ENCODE data around the gene MGAT5B. TPM values are rescaled to one million over a fixed set of nuclear protein-coding genes. Genes with fewer than 3 reads are reported as not detected.

The MGAT5B gene
- total RNA-seq, 1 donor from 2014 or later, result not detected

DNA sequence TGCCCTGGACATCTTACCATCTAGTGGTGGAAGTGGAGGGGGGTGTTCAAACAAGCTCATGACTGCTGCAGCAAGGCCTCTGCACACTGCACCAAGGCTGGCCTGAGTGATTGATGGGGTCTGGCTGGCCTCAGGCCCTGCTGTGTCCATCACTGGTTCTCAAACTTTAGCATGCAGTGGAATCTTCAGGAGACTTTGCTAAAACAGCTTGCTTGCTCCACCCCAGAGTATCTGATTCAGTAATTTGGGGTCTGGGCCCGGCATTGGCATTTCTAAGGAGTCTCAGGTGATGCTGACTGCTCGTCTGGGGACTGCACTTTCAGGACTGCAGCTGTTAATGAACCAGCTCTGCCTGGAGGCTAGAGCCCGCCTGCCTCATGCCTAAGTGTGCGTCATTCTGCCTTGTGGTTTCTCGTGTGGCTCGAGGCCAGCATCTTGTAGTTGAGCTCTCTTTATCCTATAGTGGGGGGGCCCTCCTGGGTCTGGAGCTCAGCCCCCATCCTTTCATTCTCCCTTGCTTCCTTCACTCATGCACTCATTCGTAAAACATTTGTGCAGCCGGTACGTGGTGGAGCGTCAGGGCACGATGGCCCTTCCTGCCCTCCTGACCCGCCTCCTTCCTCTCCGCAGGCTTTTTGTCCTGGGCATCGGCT is 4.1 kb downstream of the MGAT5B start:
- intact Hi-C loops (cut with DNase I), result no loop called here
- ATAC-seq (ENCODE audit: poor library complexity), result no peak
- no peak for DNase-seq

DNA sequence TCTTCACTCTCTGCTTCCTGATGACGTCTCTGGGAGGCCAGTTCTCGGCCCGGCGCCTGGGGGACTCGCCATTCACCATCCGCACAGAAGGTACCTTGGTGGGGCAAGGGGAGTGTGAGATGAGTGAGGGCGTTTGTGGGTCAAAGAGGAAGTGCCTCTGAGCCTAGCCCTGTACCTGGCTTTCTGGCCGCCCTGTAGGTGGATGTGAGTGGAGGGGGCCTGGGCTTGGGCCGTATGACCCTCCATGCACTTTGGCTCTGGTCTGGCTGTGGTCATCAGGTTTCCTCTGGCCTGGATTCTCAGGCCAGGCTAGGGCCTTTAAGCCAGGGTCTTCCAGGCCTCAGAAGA is 4.6 kb downstream of the MGAT5B start:
- intact Hi-C loops (cut with DNase I), result no loop called here
- DNase-seq (no peak), ATAC-seq (ENCODE audit: poor library complexity) (no peak)

DNA sequence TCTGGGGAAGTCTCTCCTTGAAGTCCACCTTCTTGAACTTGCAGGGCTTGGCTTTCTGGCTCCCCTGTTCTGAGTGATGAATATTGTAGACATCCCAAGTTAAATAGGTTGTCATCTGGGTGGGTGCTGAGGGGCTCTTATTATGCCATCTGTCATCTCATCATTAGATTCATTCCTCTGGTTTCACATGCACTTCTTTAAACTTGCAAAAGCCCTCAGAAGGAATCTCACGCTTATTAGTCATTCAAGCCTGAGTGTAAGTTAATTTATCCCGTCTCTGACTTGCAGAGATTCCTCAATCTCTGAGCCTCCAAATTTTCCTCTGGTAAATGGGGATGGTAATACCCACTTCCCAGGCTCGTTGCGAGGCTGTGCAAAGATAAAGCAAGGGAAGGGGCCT is 5.7 kb downstream of the MGAT5B start:
- intact Hi-C loops (cut with DNase I), result no loop called here
- no peak for DNase-seq
- no peak for ATAC-seq (ENCODE audit: poor library complexity)

DNA sequence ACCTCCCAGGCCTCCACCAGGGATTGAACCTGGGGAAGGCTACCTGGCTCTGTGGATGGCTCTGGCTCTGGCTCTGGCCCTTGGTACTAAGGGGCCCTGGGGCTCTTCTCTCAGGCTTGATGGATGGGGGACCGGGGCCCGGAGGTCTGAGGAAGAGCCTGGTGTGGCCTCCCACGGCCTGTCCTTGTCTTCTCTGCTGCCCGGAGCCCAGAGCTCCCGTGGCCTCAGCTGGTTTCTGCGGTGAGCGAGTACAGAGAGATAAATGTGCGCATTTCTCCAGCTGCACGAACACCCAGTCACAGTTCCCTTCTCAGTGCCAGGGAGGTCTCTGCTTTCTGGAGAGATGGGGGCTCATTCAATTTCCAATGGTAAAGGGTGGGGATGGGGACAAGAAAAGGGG is 9.2 kb downstream of the MGAT5B start:
- DNase-seq, result no peak
- intact Hi-C loops (cut with DNase I), result no loop called here
- ATAC-seq (ENCODE audit: poor library complexity), result no peak

DNA sequence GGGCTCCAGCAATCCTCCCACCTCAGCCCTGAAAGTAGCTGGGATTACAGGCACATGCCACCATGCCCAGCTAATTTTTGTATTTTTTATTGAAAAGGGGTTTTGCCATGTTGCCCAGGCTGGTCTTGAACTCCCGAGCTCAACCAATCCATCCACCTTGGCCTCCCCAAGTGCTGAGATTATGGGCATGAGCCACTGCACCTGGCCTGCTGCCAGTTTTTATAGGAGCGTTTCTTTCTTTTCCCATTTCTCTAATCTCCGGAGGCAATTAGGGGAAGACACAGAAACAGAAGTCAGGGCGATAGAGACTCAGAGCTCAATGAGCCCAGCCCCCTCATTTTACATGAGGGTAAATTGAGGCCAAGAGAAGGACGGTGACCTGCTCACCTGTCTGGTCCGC is 10.4 kb downstream of the MGAT5B start:
- DNase-seq (no peak), ATAC-seq (ENCODE audit: poor library complexity) (no peak)
- intact Hi-C loops (cut with DNase I), result no loop called here

DNA sequence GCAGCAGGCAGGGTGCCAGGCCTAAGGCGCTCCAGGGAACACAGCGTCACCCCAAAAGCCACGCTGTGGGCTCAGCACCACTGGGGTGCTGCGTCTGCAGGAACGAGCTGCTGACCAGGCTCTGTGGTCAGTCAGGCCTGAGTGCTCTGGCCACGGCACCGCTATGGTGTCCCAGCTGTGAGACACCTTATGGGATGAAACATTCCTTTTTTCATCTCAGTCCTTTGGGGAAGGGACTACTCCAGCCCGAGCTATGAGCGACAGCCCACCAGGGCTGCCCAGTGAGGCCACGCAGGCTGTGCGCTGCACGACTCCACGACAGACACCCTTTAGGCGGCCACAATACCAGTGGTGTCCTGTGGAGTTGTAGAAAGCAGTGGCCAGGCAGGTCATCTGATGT is 11.1 kb downstream of the MGAT5B start:
- ATAC-seq (ENCODE audit: poor library complexity), result no peak
- no peak for DNase-seq
- intact Hi-C loops (cut with DNase I), result no loop called here

DNA sequence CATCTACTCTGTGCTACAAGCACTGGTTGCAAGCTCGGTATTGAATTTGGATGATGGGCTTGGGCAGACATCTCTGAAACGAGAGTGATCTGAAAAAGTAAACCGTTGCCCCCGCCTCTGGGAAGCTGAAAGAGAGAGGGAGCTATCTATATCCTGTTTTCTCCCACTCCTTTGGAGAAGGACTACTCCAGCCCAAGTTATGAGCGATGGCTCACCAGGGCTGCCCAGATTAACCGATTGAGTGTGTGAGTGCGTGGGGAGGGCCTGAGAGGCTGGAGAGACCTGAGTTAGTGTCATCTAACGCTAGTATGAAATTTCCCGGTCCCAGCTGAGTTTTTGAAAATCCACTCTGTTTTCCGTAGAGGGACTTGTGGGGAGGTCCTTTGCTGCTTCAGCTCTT is 11.5 kb downstream of the MGAT5B start:
- DNase-seq, result no peak
- no peak for ATAC-seq (ENCODE audit: poor library complexity)
- intact Hi-C loops (cut with DNase I), result no loop called here

DNA sequence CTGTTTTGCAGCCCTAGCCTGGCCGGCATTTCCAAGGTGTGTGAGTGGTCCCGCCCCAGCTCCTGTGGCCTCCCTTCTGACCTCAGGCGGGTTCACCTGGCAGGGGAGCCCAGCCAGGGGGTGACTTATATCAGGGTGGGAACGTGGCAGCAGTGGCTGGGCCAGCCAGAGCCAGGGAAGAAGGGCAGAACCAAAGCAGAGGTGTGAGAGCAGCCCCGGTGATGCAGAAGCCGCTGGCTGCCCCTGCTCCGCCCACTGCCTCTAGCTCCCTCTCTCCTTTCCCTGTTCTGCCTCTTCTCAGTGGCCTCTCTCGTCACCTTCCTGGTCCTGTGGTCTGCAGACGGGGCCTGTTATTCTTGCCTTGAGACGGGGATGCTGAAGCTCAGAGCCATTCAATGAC is 12.1 kb downstream of the MGAT5B start:
- intact Hi-C loops (cut with DNase I), result no loop called here
- DNase-seq (no peak), ATAC-seq (ENCODE audit: poor library complexity) (no peak)

DNA sequence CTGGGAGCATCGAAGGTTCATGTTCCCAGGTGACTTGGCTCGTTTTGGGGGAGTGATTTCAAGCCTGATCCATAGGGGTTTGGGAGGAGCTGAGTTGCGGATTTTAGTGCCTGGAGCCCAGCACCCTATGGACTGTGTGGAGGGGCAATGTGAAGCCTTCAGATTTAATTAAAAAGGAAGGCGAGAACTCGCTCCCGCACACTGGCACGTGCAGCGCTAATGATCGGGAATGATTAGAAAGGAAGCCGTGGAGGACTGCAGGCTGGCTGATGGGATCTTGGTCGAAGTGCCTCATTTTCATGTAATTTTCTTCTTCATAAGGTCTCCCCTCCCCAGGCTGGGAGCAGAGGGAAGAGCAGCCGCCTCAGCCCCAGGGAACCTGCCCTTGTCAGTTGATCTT is 12.8 kb downstream of the MGAT5B start:
- DNase-seq, result no peak
- ATAC-seq (ENCODE audit: poor library complexity), result no peak
- intact Hi-C loops (cut with DNase I), result no loop called here

DNA sequence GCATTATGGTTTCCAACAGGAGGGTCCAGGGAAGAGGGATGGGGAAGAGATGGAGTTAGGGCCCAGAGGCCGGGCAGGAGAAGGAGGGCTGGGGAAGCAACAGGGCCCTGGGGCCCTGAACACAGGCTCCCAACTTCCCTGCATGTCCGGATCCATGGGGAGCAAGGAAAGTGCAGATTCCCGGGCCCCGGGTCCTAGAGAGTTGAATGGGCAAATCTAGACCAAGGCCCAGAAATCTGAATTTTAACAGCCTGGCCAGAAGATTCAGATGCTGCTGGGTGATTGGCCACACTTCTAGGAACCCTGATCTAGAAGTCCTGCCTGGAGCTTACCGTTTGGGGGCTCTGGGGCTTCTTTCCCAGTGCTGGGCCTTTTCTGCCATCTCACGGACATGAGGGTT is 13.2 kb downstream of the MGAT5B start:
- intact Hi-C loops (cut with DNase I), result no loop called here
- DNase-seq (no peak), ATAC-seq (ENCODE audit: poor library complexity) (no peak)

DNA sequence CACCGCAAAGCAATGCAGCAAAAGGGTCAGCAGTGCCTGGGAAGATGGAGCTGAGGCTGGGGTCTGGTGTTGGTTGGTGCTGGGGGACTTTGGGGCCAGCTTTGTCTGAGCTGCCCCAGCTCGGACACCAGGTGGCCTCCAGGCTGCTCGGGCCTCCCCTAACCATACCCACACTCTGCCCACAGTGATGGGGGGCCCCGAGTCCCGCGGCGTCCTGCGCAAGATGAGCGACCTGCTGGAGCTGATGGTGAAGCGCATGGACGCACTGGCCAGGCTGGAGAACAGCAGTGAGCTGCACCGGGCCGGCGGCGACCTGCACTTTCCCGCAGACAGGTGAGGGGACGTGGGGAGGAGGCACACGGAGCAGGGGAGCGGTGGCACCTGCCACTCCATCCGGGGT is 13.8 kb downstream of the MGAT5B start:
- DNase-seq (no peak), ATAC-seq (ENCODE audit: poor library complexity) (no peak)
- intact Hi-C loops (cut with DNase I), result no loop called here

DNA sequence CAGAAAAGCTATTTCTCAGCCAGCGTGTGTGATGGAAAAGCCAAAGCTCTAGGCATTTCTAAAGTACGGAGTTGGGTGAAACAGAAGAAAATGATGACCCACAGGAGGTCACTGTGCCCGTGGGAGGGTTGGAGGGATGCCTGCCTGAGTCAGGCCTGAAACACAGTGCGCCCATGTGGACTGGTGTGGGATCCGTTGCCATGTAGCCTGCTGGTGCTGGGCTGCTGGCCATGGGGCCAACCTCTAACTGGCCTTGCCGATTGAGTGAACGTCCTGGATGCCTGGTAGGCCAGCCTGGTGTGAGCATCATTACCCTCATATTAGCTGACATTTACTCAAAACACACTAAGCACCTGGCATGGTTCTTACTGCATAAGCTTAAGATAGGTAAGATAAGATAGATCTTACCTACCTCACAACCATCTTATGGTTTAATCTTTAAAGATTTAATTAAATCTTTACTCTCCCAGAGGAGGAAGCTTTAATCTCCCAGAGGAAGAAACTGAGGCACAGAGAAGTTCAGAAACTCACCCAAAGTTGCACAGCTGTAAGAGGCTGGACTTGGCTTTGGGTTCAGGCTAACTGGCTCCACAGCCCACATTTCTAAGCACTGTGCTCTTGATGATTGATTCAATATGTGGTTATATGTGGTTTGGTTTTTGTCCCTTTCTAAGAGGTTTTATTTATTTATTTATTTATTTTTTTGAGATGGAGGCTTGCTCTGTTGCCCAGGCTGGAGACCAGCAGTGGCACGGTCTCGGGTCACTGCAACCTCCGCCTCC is 15.7 kb downstream of the MGAT5B start:
- intact Hi-C loops (cut with DNase I), result no loop called here
- no peak for ATAC-seq (ENCODE audit: poor library complexity)
- no peak for DNase-seq

DNA sequence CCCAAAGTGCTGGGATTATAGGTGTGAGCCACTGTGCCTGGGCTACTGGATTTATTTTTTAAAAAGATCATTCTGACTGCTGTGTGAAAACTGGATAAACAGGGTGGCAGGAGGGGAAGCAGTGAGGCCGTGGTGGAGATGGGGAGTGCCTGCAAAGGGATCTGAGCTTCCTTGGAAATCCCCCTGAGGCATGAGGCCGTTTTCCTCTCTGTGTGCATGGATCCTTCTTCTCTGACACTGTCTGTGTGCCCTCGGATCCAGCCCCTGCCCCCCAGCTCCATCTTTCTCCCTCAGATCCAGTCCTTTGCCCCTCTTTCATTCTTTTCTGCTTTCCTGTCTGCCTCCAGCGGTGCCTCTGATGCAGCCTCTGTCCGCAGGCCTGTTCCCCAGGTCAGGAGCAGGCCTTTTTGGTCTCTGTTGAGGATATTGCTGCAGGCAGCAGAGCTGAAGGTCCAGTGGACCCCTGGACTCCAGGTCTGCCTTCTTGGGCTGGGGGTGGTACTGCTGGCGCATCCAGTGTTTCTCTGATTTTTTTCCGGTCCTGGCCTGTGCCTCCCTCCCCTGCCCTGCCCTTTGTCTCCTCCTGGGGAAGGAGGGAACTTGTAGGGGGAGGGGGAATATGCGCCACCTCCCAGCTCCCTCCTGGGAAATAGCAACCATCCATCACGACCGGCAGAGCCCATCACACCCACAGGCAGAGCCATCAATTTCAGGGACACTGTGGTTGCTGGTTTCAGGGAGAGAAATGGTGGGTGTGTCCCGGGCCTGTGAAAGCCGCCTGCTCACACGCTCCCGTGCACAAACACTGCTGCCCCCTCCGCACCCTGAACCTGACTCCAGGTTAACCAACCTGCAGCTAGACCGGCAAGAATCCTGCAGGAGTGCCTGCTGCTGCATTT is 17.0 kb downstream of the MGAT5B start:
- intact Hi-C loops (cut with DNase I), result no loop called here
- no peak for ATAC-seq (ENCODE audit: poor library complexity)
- no peak for DNase-seq

DNA sequence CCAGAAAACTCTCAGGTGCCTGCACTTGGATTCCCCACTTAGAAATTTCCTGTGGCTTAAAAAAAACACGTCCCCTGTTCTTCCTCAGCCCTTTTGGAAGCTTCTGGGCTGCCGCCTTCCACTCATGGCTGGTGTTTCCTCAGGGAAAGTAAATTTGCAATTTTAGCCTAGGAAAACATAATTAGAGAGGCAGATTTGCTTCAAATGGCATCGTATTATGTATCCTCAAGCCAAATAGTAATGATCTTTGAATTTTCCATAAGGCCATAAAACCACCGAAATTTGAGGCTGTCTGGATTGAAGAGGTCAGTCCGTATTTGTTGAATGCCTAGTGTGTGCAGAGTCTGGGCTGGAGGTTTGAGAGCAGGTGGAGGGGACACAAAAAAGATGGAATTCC is 17.7 kb downstream of the MGAT5B start:
- ATAC-seq (ENCODE audit: poor library complexity), result no peak
- no peak for DNase-seq
- intact Hi-C loops (cut with DNase I), result no loop called here

DNA sequence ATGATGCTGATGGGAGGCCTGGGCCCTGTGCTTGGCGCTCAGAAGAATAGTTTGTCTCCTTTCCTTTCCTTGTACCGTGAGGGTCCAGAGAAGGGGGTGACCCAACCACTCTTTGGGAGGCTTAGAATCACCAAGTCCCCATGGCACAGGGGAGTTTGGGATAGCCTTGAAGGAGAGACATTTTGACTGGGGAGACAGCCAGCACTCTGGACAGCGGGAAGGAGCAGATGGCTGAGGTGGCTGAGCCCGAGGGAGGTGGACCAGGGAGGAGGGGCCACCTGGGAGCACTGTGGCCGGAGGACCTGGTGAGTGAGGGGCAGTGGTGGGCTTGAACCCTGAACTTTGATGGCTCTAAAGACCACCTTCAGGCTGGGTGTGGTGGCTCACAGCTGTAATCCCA is 18.2 kb downstream of the MGAT5B start:
- no peak for ATAC-seq (ENCODE audit: poor library complexity)
- intact Hi-C loops (cut with DNase I), result no loop called here
- DNase-seq, result no peak

DNA sequence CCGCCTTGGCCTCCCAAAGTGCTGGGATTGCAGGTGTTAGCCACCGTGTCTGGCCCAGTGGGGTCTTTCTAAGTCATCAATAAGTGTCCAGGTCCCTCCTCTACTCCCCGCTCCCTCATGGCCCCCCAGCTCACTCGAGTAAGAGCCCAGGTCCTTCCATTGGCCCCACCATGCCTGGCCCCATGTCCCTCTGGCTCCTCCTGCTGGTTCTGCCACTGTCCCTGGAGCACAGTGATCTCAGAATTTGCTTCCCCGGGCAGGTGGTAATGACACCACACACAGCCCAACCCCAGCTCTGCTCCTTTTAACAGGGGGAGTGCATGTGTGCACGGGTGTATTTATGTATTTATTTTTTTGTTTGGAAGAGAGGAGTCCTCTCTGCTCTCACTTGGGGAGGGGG is 19.6 kb downstream of the MGAT5B start:
- no peak for ATAC-seq (ENCODE audit: poor library complexity)
- DNase-seq, result no peak
- intact Hi-C loops (cut with DNase I), result no loop called here

DNA sequence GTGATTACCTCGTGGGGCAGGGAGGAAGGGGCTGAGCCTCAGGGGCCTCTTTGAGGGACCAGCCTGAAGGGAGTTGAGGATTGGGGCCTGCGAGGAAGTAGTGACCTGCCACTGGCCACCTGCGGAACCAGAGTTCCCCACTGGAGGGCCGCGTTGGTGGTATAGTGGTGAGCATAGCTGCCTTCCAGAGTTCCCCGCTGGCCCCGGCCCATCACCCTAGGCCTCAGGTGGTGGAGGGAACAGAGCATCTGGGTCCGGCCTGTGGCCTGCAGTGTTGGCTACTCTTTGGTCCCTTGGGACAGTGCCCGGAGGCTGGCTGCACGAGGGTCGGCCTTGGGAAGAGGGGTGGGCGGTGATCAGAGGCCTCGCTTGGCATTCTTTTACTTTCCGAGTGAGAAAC is 20.5 kb downstream of the MGAT5B start:
- DNase-seq (no peak), ATAC-seq (ENCODE audit: poor library complexity) (no peak)
- intact Hi-C loops (cut with DNase I), result no loop called here

DNA sequence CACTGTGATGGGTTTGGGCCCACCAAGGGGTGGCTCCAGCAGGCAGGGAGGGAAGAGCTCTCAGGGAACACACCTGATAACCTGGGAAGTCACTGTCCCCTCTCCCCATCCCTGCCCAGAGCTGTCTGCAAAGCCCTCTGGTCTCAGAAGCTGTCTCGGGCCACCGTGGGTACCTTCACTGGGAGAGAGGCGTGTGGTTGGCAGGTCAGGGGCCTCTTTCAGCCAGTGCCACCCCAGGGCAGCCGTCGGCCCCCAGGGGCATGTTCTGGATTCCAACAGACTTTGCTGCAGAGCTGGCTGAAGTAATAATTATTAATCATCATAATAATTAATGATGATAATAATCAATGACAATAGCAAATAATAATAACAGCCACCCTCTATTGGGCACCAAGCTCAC is 21.1 kb downstream of the MGAT5B start:
- intact Hi-C loops (cut with DNase I), result no loop called here
- ATAC-seq (ENCODE audit: poor library complexity), result no peak
- no peak for DNase-seq

DNA sequence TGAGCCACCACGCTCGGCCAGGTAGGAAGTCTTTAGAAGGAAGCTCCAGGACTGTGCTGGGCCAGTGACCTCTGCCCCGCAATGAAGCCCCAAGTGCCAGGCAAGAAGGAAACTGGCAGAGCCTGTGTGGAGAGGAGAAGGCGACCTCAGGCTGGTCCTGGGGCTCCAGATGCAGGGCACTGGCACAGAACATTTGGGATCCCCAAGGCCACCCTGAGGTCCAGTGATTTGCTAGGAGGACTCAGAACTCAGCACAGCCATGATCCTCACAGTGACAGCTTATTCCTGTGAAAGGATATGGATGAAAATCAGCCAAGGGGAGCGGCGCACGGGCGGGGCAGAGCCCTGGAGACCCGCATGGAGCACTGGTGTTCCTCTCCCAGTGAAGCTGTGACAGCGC is 24.1 kb downstream of the MGAT5B start:
- no peak for DNase-seq
- intact Hi-C loops (cut with DNase I), result no loop called here
- no peak for ATAC-seq (ENCODE audit: poor library complexity)

Measured in Right ventricle myocardium superior (tissue), 1 donor.